Loucy (cell line): ENCODE data around the gene EYA3.

ENCODE experiments used
- CTCF ChIP-seq: fragments of 200-600 bp; sonication (generic); conservative IDR thresholded peaks from 2 replicates; pipeline ENCODE4 v1.5.1; 2014; ENCODE audit warnings: mild to moderate bottlenecking, antibody characterized with exemption, low read length
- EZH2phosphoT487 ChIP-seq: fragments of 200-600 bp; IDR thresholded peaks from 2 replicates; pipeline ENCODE4 v1.6.1; 2018; ENCODE audit warnings: antibody characterized with exemption, mild to moderate bottlenecking, moderate library complexity, borderline replicate concordance

- TF ChIP-seq CTCF (no peak), EZH2phosphoT487 (no peak)
Observed at GRCh38 chr1:28045777-28046176, 42.6 kb downstream of the EYA3 start.
